Neural cell (in vitro differentiated cells): ENCODE data around the gene BICRAL.

Source experiments
- CTCF ChIP-seq: fragments of 450-650 bp; IDR thresholded peaks from 2 replicates; pipeline ENCODE4 v1.5.1; 2014; ENCODE audit warnings: antibody characterized with exemption, mild to moderate bottlenecking, moderate library complexity; ENCODE audit not compliant: poor library complexity, severe bottlenecking
- EZH2 ChIP-seq: fragments of 200-600, 300-800 bp; shearing (Covaris generic), sonication (generic); IDR thresholded peaks from 2 replicates; pipeline ENCODE4 v1.6.1; 2014; ENCODE audit warnings: antibody characterized with exemption, low read length, borderline replicate concordance, mild to moderate bottlenecking; ENCODE audit not compliant: insufficient read depth, poor library complexity, severe bottlenecking
- POLR2AphosphoS5 ChIP-seq: IDR thresholded peaks from 2 replicates; pipeline ENCODE4 v1.6.1; 2012
- RAD21 ChIP-seq: fragments of 450-650 bp; conservative IDR thresholded peaks from 2 replicates; pipeline ENCODE4 v1.6.1; 2014; ENCODE audit warnings: antibody characterized with exemption, mild to moderate bottlenecking, moderate library complexity

DNA sequence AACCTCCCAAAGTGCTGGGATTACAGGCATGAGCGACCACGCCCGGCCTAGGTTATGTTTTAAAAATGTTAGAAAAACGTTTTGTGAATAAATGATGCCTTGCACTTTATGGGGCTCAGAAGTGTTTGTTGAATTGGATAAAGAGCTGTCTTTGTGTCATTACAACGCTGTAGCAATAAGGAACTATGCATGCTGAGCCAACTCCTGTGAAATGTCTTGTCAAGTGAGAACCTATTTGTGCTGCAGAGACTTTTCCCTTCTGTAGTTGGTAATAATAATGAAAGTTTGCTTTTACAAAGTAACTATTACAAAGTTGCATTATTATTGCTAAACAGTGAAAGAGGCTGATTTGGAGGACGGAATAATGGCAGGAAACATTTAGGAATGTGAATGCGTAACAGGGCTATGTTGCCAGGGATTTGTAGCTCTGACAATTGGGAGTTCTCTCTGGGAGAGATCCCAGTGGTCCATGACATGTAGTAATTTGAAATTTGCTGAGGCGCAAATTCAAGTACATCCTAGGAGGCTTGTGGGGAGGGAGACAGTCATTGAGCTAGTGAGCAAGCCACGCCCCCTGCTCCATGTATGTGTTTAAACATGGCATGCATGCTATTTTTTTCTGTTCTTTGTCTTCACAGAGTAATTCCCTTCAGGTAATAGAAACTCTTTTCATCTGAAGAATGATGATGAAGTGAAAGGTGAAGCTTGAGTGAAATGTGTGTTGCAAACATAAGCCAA, 16.8 kb upstream of the BICRAL start:
- TF ChIP-seq CTCF = no peak
- no peak for TF ChIP-seq POLR2AphosphoS5
- no peak for TF ChIP-seq RAD21
- no peak for TF ChIP-seq EZH2
